Retinal pigment epithelial cell (primary cell): Measurements from ENCODE around the gene MBNL1.

ENCODE experiments used
- DNase-seq: peaks from one replicate; pipeline ENCODE4 v3.0.0-alpha.2; 2010; ENCODE audit warnings: low read depth
- H3K4me3 ChIP-seq: 2 replicates; pipeline ENCODE4 v1.5.1; 2011; ENCODE audit warnings: mild to moderate bottlenecking, low read length, control low read depth, moderate library complexity
- TF ChIP-seq, protein P1 (sequence below): conservative IDR thresholded peaks from 2 replicates; pipeline ENCODE4 v1.5.1; 2011; ENCODE audit warnings: low read depth, low read length, control low read depth, inconsistent platforms

Gene MBNL1

DNA sequence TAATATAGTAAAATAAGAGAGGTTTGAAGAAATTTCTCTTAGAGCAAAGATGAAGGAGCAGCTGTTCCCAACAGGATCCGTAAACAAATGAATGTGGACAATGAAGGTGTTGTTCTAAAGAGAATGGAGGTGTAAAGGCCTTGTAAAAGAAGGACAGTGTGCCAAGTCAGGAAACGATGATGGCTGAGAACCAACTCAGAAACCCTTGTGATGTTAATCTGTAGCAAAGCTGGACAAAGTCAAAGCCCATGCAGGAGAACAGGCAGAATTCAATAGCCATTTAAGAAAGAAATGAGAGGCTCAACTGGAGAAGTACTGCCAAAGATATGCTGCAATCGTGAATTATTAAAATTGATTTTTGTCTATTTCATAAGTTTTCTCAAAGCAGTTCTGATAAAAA lies 192.2 kb downstream of the MBNL1 start:
- no peak overlapping the region for H3K4me3 ChIP-seq
- TF ChIP-seq, protein P1, sequence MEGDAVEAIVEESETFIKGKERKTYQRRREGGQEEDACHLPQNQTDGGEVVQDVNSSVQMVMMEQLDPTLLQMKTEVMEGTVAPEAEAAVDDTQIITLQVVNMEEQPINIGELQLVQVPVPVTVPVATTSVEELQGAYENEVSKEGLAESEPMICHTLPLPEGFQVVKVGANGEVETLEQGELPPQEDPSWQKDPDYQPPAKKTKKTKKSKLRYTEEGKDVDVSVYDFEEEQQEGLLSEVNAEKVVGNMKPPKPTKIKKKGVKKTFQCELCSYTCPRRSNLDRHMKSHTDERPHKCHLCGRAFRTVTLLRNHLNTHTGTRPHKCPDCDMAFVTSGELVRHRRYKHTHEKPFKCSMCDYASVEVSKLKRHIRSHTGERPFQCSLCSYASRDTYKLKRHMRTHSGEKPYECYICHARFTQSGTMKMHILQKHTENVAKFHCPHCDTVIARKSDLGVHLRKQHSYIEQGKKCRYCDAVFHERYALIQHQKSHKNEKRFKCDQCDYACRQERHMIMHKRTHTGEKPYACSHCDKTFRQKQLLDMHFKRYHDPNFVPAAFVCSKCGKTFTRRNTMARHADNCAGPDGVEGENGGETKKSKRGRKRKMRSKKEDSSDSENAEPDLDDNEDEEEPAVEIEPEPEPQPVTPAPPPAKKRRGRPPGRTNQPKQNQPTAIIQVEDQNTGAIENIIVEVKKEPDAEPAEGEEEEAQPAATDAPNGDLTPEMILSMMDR: no peak
- DNase-seq: peak; percentile 24

DNA sequence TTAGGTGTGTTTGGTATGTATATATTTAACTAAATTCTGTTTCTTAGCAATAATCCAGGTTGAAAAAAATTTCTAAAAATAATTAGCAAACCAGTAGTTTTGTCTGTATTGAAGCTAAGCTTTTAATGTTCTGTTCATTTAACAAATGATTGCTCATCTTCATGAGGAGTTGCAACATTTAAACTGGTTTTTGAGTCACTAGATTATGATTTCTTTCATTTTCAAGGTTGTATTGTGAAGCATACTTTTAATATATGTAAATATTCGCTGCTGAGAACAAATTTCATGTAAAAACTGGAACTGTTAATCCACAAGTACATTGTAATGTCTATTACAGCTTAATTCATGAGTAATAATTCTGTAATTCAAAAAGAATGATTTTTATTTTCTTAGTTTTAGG lies 192.7 kb downstream of the MBNL1 start:
- DNase-seq: no peak
- H3K4me3 ChIP-seq: no peak overlapping the region
- TF ChIP-seq, protein P1: no peak

DNA sequence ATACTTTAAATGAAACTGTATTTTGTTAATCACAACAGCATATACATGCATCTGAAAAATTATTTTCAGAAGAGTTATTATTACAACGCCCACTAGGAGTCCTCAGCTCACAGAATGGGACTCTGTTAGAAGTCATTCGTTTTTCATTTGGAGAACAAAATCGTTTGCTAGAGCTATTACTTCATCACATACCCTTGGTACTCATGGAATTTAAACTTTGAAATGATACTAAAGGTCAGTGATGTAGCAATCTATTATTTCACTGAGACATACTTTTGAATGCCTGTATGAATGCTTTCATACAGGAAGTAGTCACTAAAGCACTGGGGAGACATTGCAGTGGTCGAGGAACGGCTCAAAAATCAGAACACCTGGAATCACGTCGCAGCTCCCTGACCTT lies 198.1 kb downstream of the MBNL1 start:
- TF ChIP-seq, protein P1: peak; percentile 58
- H3K4me3 ChIP-seq: no peak overlapping the region
- DNase-seq: no peak

DNA sequence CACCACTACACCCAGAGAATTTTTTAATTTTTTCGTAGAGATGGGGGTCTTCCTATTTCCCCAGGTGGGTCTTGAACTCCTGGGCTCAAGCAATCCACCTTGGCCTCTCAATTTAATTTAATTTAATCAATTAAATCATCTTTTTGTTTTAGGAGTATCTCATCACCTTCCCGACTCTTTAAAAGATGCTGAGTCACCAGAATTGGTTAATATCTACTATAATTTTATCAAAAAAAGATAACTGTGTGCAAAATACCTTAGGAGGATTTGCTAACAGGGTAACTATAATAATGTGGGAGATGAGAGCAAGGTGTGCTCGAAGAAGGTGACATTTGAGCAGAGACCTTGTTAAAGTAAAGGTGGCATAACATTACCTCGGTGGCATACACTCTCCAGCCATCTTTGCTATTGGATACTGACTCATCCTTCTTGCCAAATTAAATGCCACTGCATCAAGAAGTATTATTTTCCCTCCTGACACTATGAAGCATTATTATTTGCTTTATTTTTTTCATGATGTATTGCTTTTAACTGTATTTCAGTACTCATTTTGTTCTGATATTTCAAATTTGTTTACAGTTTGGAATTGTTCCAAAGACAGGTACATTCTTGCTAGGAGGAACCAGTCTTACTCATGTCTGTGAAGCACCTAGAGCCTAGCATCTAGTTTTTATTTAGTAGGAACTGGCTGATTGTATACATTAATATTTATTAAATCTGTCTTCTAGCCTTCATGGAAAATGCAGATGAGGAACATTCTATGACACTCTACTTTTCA lies 200.7 kb downstream of the MBNL1 start:
- TF ChIP-seq, protein P1: no peak
- no peak for DNase-seq

DNA sequence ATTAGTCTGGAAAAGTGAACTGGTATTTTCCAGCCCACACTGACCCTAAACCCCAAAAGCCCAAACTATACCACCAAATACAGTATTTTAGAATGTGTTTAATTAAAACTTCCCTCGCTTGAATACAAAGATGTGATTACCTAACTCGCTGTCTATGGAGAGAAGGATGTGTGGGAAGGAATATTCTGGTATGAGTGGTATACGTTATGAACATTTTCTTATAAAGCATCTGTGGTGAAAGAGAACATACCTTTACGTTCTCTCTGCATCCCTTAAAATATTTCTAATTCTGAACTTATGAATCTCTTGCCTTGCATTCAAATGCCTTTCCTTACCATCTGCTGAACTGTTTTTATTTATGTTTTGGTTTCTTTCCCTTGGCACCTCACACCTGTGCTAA lies 201.4 kb downstream of the MBNL1 start:
- H3K4me3 ChIP-seq: no peak overlapping the region
- TF ChIP-seq, protein P1: no peak
- no peak for DNase-seq

More for the DNA sequence above, 200.7 kb downstream of the MBNL1 start:
- no peak overlapping the region for H3K4me3 ChIP-seq

DNA sequence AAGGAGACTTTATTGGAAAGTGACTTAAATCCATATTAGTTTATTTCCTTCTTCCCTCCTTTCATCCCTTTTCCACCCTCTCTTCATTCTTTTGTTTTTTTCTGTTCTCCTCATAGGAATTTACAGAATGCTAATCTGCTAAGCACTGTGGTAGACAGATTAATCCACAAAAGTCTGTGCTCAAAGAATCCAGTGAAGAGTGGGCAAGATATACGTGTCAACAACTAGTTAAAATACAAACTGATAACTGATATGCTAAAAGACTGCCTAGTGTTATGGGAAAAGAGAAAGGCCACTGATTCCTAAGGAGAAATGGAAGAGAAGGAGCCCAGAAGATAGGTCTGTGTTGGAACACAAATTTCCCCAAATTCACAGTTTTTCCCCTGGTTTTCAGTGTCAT lies 202.2 kb downstream of the MBNL1 start:
- H3K4me3 ChIP-seq: no peak overlapping the region

More for the DNA sequence above, 202.2 kb downstream of the MBNL1 start:
- DNase-seq: peak; percentile 33
- TF ChIP-seq, protein P1: no peak
